Measurements from ENCODE around the gene RABGAP1L.

DNA sequence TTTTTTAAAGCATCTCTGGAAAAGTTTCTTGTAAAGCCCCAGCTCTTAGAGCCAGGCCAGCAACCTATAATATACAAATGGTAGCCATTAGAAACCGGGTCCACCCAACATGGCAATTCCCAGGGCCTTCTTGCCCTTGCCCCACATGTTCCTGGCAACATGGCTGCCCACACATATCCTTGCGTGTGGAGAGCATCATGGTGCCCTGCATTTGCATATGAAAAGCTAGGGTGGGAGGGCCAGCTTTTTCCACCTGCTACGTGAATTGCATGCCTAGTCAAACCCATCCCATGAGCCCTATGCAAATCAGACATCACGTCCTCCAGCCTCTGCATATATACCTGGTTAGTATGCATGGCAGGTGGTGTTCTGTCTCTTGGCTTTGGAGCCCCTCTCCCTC is 88.2 kb downstream of the RABGAP1L start:
- TF ChIP-seq, protein P1, sequence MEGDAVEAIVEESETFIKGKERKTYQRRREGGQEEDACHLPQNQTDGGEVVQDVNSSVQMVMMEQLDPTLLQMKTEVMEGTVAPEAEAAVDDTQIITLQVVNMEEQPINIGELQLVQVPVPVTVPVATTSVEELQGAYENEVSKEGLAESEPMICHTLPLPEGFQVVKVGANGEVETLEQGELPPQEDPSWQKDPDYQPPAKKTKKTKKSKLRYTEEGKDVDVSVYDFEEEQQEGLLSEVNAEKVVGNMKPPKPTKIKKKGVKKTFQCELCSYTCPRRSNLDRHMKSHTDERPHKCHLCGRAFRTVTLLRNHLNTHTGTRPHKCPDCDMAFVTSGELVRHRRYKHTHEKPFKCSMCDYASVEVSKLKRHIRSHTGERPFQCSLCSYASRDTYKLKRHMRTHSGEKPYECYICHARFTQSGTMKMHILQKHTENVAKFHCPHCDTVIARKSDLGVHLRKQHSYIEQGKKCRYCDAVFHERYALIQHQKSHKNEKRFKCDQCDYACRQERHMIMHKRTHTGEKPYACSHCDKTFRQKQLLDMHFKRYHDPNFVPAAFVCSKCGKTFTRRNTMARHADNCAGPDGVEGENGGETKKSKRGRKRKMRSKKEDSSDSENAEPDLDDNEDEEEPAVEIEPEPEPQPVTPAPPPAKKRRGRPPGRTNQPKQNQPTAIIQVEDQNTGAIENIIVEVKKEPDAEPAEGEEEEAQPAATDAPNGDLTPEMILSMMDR (IDR thresholded peaks at IDR 0.05; ENCODE audit: extremely low read depth in 1 of 2, insufficient read depth in 1 of 2, low read depth in 1 of 2, low read length in 2 of 2): no peak
- no peak for TF ChIP-seq JUN (IDR thresholded peaks at IDR 0.05; ENCODE audit: borderline replicate concordance, insufficient read depth, insufficient read length, low read depth)
- TF ChIP-seq POLR2A (IDR thresholded peaks at IDR 0.05; ENCODE audit: low read depth, low read length): no peak
- TF ChIP-seq FOS (IDR thresholded peaks at IDR 0.05; ENCODE audit: borderline replicate concordance, insufficient read depth, low read length): no peak

Measured in endothelial cell of umbilical vein (primary cell).